Suprapubic skin (tissue), 4 donors: Measurements from ENCODE around the gene MNAT1. TPM values are rescaled to one million over a fixed set of nuclear protein-coding genes. Genes with fewer than 3 reads are reported as not detected.
"Not testable (repeated sequence)": the region's sequence is repeated elsewhere in the genome, so short reads cannot be mapped to it uniquely, and the experiment has no call there.

ENCODE experiments used
- DNase-seq, 2 donors: peaks; one replicate each; pipeline ENCODE4 v3.0.0-alpha.2; 2019; ENCODE audit warnings: low spot score in 2 of 2
- H3K27ac ChIP-seq: fragments of 200-600 bp; sonication (generic); one replicate; pipeline ENCODE4 v1.5.1; 2019
- H3K27me3 ChIP-seq: fragments of 200-600 bp; sonication (generic); one replicate; pipeline ENCODE4 v1.5.1; 2019
- H3K36me3 ChIP-seq: fragments of 200-600 bp; sonication (generic); one replicate; pipeline ENCODE4 v1.5.1; 2019
- H3K4me1 ChIP-seq: fragments of 200-600 bp; sonication (generic); one replicate; pipeline ENCODE4 v1.5.1; 2019
- H3K4me3 ChIP-seq: fragments of 200-600 bp; sonication (generic); one replicate; pipeline ENCODE4 v1.5.1; 2019; ENCODE audit warnings: mild to moderate bottlenecking
- H3K9me3 ChIP-seq: fragments of 200-600 bp; sonication (generic); one replicate; pipeline ENCODE4 v1.5.1; 2019
- CTCF ChIP-seq, 2 donors: fragments of 200-600 bp in 1 of 2; fragments of 450-650 bp in 1 of 2; sonication (generic) in 1 of 2; IDR thresholded peaks; one replicate each; pipeline ENCODE4 v1.5.1; 2016 to 2019; ENCODE audit warnings: antibody characterized with exemption in 2 of 2, mild to moderate bottlenecking in 1 of 2, moderate library complexity in 1 of 2
- EP300 ChIP-seq: sonication (generic); formaldehyde crosslinking; IDR thresholded peaks from one replicate; pipeline ENCODE4 v1.6.1; 2017; ENCODE audit warnings: antibody characterized with exemption
- POLR2A ChIP-seq, 2 donors: fragments of 450-650 bp; IDR thresholded peaks; one replicate each; pipeline ENCODE4 v1.6.1; 2017; ENCODE audit warnings: antibody characterized with exemption in 2 of 2, mild to moderate bottlenecking in 2 of 2, moderate library complexity in 2 of 2
- POLR2AphosphoS5 ChIP-seq, 3 donors: sonication (generic); formaldehyde crosslinking; IDR thresholded peaks; one replicate each; pipeline ENCODE4 v1.6.1; 2017; ENCODE audit warnings: antibody characterized with exemption in 3 of 3
- WGBS: methylation state at CpG from one replicate; pipeline ENCODE4 v1.1.5; 2018; 5-methylcytosine and 5-hydroxymethylcytosine counted together
- total RNA-seq, 4 donors: library from RNA; depleted of rRNA; stranded (reverse); fragments of >200 nt; gene quantifications; one replicate each; pipeline ENCODE4 v1.1.0, GENCODE V29; 2016

The MNAT1 gene
- total RNA-seq, 4 donors from 2014 or later, result 13.1 to 38.8 (median 22.0) TPM

GRCh38 chr14:60723907-60724618 is 10.5 kb upstream of the MNAT1 start, which contains the start of gene SIX4:
Gene SIX4 (minus strand): TSS chr14:60724351. CDS start chr14:60724074, 277 bp downstream.
- Histone ChIP-seq H3K27ac (no peak within 1 kb of the TSS), H3K27me3 (peaks cover 68% of the 10 kb centered on the region)

GRCh38 chr14:60731291-60731690 is 3.3 kb upstream of the MNAT1 start:
- peaks cover 19% of the 10 kb centered on the region for H3K27me3 ChIP-seq
- H3K27ac ChIP-seq, DNase-seq, H3K9me3 ChIP-seq, H3K36me3 ChIP-seq, H3K4me3 ChIP-seq: not testable (repeated sequence)
- peaks cover 19% of the 10 kb centered on the region for H3K4me1 ChIP-seq
- 95% methylated on average over 5 of the region's 5 CpGs for WGBS

More at GRCh38 chr14:60723907-60724618, 10.5 kb upstream of the MNAT1 start, which contains the start of gene SIX4:
- Histone ChIP-seq H3K9me3 (no peaks in the 10 kb centered on the region), H3K36me3 (no peaks in the 10 kb centered on the region), H3K4me3 (peak within 1 kb of the TSS; percentile 57), H3K4me1 (peaks cover 34% of the 10 kb centered on the region)
- DNase-seq, result peak in 1 of 2 donors; percentile 59
- TF ChIP-seq POLR2A (IDR thresholded peaks at IDR 0.05), result no peak
- TF ChIP-seq CTCF (IDR thresholded peaks at IDR 0.05), result no peak
- no peak for TF ChIP-seq EP300
- 4% methylated on average over 36 of the region's 36 CpGs for WGBS

- WGBS, result 82% methylated on average over 4 of the region's 4 CpGs
- no peaks in the 10 kb centered on the region for H3K9me3 ChIP-seq
- H3K36me3 ChIP-seq, result no peaks in the 10 kb centered on the region
- peaks cover 28% of the 10 kb centered on the region for H3K4me1 ChIP-seq
- DNase-seq, result no peak
- peaks cover 7% of the 10 kb centered on the region for H3K27me3 ChIP-seq
- TF ChIP-seq EP300 (no peak), POLR2A (IDR thresholded peaks at IDR 0.05) (no peak), POLR2AphosphoS5 (IDR thresholded peaks at IDR 0.05) (no peak), CTCF (IDR thresholded peaks at IDR 0.05) (no peak)
- no peak overlapping the region for H3K27ac ChIP-seq
- H3K4me3 ChIP-seq, result no peak overlapping the region
Measured at GRCh38 chr14:60732840-60733483, 1.6 kb upstream of the MNAT1 start.

DNA sequence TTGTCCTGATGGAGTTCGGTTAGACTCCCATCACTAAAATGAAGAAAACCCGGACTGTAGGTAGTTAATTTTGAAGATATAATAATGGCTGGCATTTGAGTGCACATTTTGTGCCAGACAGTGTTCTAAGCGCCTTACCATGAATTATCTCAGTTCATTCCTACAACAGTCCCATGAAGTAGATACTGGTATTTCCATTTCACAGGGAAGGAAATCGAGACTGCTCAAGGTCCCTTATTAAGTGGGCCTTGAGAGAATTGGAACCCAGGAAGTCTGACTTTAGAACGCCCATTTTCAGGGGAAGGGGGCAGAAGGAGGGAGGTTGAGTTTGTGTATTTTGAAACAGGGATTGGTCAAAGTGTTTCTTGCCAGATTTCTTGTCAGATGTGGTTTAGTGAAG is 855 bp downstream of the MNAT1 start:
- 16% methylated on average over 5 of the region's 5 CpGs for WGBS
- H3K36me3 ChIP-seq, result no peaks in the 10 kb centered on the region
- no peaks in the 10 kb centered on the region for H3K9me3 ChIP-seq
- TF ChIP-seq EP300, result no peak
- no peak for TF ChIP-seq POLR2A (IDR thresholded peaks at IDR 0.05)
- no peak for TF ChIP-seq CTCF (IDR thresholded peaks at IDR 0.05)
- no peak for TF ChIP-seq POLR2AphosphoS5 (IDR thresholded peaks at IDR 0.05)
- H3K4me3 ChIP-seq, result peak overlapping the region; percentile 74
- no peaks in the 10 kb centered on the region for H3K27me3 ChIP-seq
- peaks cover 32% of the 10 kb centered on the region for H3K4me1 ChIP-seq
- H3K27ac ChIP-seq, result no peak overlapping the region
- DNase-seq, result no peak

DNA sequence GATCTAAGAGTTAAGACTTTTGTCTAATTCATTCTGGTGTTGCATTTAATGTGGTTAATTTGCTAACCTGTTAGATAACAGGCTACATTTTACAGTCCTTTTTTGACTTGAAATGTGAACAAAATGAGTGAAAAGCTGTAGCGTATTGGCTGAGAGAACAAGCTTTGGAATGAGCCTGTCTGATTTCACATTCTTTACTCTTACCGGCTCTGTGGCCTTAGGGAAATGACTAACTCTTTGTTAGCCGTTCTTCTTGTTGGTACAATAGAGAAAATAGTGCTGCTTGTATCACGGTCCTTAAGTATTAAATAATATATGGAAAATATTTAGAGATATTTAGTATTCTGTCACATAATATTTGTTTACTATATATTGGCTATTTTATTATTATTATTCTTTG is 1.9 kb downstream of the MNAT1 start:
- WGBS, result 21% methylated on average over 4 of the region's 4 CpGs
- DNase-seq, result no peak
- no peaks in the 10 kb centered on the region for H3K27me3 ChIP-seq
- no peaks in the 10 kb centered on the region for H3K36me3 ChIP-seq
- peaks cover 32% of the 10 kb centered on the region for H3K4me1 ChIP-seq
- no peak overlapping the region for H3K27ac ChIP-seq
- no peaks in the 10 kb centered on the region for H3K9me3 ChIP-seq
- peak overlapping the region; percentile 74 for H3K4me3 ChIP-seq
- TF ChIP-seq POLR2AphosphoS5 (IDR thresholded peaks at IDR 0.05) (no peak), CTCF (IDR thresholded peaks at IDR 0.05) (no peak), EP300 (no peak), POLR2A (IDR thresholded peaks at IDR 0.05) (no peak)
